ENCODE measurements around the gene SIPA1L3.

DNA sequence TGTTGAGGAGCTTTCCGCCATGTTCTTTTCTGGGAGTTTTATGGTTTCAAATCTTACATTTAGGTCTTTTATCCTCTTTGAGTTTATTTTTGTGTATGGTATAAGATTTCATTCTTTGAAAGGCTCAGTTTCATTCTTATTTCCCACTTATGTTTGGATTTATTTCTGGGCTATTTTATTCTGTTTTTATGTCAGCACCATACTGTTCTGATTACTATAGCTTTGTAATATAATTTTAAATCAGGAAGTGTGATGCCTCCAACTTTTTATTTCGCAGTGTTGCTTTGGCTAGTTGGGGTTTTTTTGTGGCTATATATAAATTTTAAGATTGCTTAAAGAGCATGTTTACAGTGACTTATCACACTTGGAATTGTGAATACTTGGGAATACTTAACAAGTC, 135.1 kb downstream of the SIPA1L3 start:
- TF ChIP-seq, protein P1, sequence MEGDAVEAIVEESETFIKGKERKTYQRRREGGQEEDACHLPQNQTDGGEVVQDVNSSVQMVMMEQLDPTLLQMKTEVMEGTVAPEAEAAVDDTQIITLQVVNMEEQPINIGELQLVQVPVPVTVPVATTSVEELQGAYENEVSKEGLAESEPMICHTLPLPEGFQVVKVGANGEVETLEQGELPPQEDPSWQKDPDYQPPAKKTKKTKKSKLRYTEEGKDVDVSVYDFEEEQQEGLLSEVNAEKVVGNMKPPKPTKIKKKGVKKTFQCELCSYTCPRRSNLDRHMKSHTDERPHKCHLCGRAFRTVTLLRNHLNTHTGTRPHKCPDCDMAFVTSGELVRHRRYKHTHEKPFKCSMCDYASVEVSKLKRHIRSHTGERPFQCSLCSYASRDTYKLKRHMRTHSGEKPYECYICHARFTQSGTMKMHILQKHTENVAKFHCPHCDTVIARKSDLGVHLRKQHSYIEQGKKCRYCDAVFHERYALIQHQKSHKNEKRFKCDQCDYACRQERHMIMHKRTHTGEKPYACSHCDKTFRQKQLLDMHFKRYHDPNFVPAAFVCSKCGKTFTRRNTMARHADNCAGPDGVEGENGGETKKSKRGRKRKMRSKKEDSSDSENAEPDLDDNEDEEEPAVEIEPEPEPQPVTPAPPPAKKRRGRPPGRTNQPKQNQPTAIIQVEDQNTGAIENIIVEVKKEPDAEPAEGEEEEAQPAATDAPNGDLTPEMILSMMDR (conservative IDR thresholded peaks at IDR 0.05; ENCODE audit: low read depth in 2 of 2), result no peak
- TF ChIP-seq, protein P2, sequence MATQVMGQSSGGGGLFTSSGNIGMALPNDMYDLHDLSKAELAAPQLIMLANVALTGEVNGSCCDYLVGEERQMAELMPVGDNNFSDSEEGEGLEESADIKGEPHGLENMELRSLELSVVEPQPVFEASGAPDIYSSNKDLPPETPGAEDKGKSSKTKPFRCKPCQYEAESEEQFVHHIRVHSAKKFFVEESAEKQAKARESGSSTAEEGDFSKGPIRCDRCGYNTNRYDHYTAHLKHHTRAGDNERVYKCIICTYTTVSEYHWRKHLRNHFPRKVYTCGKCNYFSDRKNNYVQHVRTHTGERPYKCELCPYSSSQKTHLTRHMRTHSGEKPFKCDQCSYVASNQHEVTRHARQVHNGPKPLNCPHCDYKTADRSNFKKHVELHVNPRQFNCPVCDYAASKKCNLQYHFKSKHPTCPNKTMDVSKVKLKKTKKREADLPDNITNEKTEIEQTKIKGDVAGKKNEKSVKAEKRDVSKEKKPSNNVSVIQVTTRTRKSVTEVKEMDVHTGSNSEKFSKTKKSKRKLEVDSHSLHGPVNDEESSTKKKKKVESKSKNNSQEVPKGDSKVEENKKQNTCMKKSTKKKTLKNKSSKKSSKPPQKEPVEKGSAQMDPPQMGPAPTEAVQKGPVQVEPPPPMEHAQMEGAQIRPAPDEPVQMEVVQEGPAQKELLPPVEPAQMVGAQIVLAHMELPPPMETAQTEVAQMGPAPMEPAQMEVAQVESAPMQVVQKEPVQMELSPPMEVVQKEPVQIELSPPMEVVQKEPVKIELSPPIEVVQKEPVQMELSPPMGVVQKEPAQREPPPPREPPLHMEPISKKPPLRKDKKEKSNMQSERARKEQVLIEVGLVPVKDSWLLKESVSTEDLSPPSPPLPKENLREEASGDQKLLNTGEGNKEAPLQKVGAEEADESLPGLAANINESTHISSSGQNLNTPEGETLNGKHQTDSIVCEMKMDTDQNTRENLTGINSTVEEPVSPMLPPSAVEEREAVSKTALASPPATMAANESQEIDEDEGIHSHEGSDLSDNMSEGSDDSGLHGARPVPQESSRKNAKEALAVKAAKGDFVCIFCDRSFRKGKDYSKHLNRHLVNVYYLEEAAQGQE (IDR thresholded peaks at IDR 0.05; ENCODE audit: unreplicated experiment), result no peak
- TF ChIP-seq EZH2phosphoT487 (IDR thresholded peaks at IDR 0.05; ENCODE audit: unreplicated experiment), result no peak

Data from GM23338 (cell line).